Cardiac muscle cell (in vitro differentiated cells and primary cell): ENCODE measurements around the gene THADA. TPM values are rescaled to one million over a fixed set of nuclear protein-coding genes. Genes with fewer than 3 reads are reported as not detected.
"Not testable (repeated sequence)": the region's sequence is repeated elsewhere in the genome, so short reads cannot be mapped to it uniquely, and the experiment has no call there.

Experiments used
- DNase-seq, 2 donors: peaks; one replicate each; pipeline versions ENCODE4 v3.0.0 to v3.0.0-alpha.2; 2010 to 2017; ENCODE audit warnings: low read depth in 1 of 2, low spot score in 1 of 2
- H3K27ac ChIP-seq: fragments of 200-600 bp; sonication (generic); 2 replicates; pipeline ENCODE4 v1.5.1; 2016
- H3K27me3 ChIP-seq: fragments of 200-600 bp; sonication (generic); 2 replicates; pipeline ENCODE4 v1.6.0; 2016; ENCODE audit warnings: control low read depth
- H3K36me3 ChIP-seq: fragments of 200-600 bp; sonication (generic); 2 replicates; pipeline ENCODE4 v1.5.1; 2016; ENCODE audit warnings: control low read depth
- H3K4me1 ChIP-seq: fragments of 200-600 bp; sonication (generic); 2 replicates; pipeline ENCODE4 v1.8.1; 2017; ENCODE audit warnings: low read depth, mild to moderate bottlenecking, mixed run types
- H3K4me3 ChIP-seq: fragments of 200-600 bp; sonication (generic); 2 replicates; pipeline ENCODE4 v1.5.1; 2016; ENCODE audit warnings: mild to moderate bottlenecking
- H3K9me3 ChIP-seq: fragments of 200-600 bp; sonication (generic); 2 replicates; pipeline ENCODE4 v1.5.1; 2017; ENCODE audit warnings: low read depth, mild to moderate bottlenecking, control low read depth
- CTCF ChIP-seq: IDR thresholded peaks from 2 replicates; pipeline ENCODE4 v1.5.1; 2012; ENCODE audit warnings: low read depth, mild to moderate bottlenecking, low read length
- polyA plus RNA-seq: library from polyadenylated mRNA; unstranded; fragments of >200 nt; fragmentation: Nextera tagmentation; extraction: Ambion mirVana; gene quantifications from 2 replicates; pipeline ENCODE4 v1.2.1, GENCODE V29; 2016
- total RNA-seq: library from RNA; depleted of rRNA; stranded (reverse); fragments of >200 nt; gene quantifications from 2 replicates; pipeline ENCODE4 v1.2.3, GENCODE V29; 2016

THADA gene
- total RNA-seq = 9.3 and 11.9 TPM in 2 replicates
- 15.9 and 17.3 TPM in 2 replicates for polyA plus RNA-seq

DNA sequence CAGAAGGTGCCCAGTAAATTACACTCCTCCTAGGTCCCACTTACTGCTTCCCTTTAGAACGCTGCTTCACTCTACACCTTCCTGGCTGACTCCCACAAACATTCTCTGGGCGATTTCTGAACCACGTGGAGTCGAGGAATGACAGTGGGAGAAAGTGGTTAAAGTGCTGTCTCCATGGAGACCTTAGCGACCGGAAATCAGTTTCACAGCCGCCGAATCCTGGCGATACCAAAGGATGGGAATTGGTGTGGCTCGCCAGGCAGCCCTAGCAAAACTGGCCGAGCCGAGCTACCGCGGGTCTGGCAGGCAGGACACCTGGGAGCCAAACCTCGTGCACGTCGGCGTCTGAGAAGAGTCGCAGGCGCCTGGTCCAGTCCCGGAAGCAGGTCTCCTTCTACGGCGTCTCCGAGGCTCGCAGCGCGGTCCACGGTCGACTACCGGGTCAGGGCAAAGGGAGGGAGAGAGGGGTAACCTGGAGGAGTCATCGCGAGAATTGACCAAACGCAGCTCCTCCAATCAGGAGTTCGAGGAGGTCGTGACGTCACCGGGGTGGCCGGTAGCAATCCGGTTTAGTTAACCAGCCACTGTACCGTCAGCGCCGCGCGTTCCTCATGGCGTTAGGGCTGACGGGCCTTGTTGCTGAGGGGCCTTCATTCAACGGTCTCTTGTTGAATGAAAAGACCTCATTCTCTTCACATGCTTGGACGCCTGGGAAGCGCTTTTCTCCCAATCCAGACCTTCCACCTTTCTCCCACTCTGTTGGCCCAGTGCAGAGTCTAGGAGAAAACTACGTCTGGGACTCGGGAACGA is at the start of gene THADA:
Gene THADA (minus strand): TSS at position 436 of the 810 bp plus-strand sequence. CDS start 3,646 bp downstream, outside the sequence.
- no peaks in the 10 kb centered on the region for H3K9me3 ChIP-seq
- no peak for TF ChIP-seq CTCF
- peak; percentile 100 for DNase-seq
- peak within 1 kb of the TSS; percentile 94 for H3K27ac ChIP-seq
- H3K4me3 ChIP-seq = peak within 1 kb of the TSS; percentile 69
- H3K36me3 ChIP-seq = peaks cover 5% of the 10 kb centered on the region
- H3K4me1 ChIP-seq = peaks cover 3% of the 10 kb centered on the region
- no peaks in the 10 kb centered on the region for H3K27me3 ChIP-seq

DNA sequence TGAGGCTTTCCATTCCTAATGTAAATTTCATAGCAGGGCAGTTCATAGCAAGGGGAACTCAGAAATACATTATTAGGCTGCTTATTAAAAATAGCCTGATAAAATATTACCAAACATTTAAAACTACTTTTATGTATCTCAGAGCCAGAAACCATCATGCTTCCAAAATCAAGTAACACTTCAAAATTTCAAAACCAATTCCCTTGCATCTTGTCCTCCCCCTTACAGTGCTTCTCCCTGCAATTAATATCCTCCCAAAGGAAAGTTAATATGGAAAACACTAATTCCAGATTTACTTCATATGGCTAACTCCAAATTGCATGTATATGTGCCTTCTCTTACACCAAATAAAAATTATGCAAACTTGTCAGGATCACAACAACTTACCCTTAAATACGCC is 47.8 kb upstream of the THADA start:
- H3K27me3 ChIP-seq = no peaks in the 10 kb centered on the region
- no peaks in the 10 kb centered on the region for H3K9me3 ChIP-seq
- no peak overlapping the region for H3K4me3 ChIP-seq
- DNase-seq = no peak
- TF ChIP-seq CTCF = no peak
- no peak overlapping the region for H3K27ac ChIP-seq
- no peaks in the 10 kb centered on the region for H3K36me3 ChIP-seq
- no peaks in the 10 kb centered on the region for H3K4me1 ChIP-seq

DNA sequence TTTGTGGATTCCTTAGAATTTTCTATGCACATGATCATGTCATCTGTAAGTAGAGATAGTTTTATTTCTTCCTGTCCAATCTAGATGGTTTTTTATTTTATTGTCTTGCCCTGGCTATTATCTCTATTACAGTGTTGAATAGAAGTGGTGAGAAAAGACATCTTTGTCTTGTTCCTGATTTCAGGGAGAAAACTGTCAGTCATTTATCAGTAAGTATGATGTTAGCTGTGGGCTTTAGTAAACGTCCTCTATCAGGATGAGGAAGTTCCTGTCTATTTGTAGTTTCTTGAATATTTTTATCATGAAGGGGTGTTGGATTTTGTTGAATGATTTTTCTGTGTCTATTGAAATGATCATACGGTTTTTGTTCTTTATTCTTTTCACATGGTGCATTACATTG is 46.5 kb upstream of the THADA start:
- Histone ChIP-seq H3K27me3 (peaks cover 10% of the 10 kb centered on the region), H3K36me3 (no peaks in the 10 kb centered on the region), H3K4me3 (no peak overlapping the region), H3K9me3 (no peaks in the 10 kb centered on the region), H3K4me1 (no peaks in the 10 kb centered on the region), H3K27ac (no peak overlapping the region)
- no peak for TF ChIP-seq CTCF
- no peak for DNase-seq

GRCh38 chr2:43637030-43637803 is 41.4 kb upstream of the THADA start, which contains the start of gene PLEKHH2:
Gene PLEKHH2 (plus strand): TSS chr2:43637260. CDS start chr2:43644674, 7,414 bp downstream.
- peak; percentile 91 to 94 for DNase-seq
- Histone ChIP-seq H3K27ac (no peak within 1 kb of the TSS), H3K4me1 (no peaks in the 10 kb centered on the region), H3K9me3 (no peaks in the 10 kb centered on the region), H3K36me3 (no peaks in the 10 kb centered on the region), H3K27me3 (peaks cover 11% of the 10 kb centered on the region), H3K4me3 (peak within 1 kb of the TSS; percentile 77)
- no peak for TF ChIP-seq CTCF

GRCh38 chr2:43636621-43637020 is 40.8 kb upstream of the THADA start:
- DNase-seq = no peak
- Histone ChIP-seq H3K27me3 (peaks cover 11% of the 10 kb centered on the region), H3K4me1 (no peaks in the 10 kb centered on the region), H3K9me3 (no peaks in the 10 kb centered on the region), H3K27ac (no peak overlapping the region), H3K4me3 (peak overlapping the region; percentile 77), H3K36me3 (no peaks in the 10 kb centered on the region)
- TF ChIP-seq CTCF = no peak

GRCh38 chr2:43636153-43636552 is 40.3 kb upstream of the THADA start:
- not testable (repeated sequence) for H3K27ac ChIP-seq, H3K36me3 ChIP-seq, H3K4me3 ChIP-seq, H3K9me3 ChIP-seq, DNase-seq, H3K4me1 ChIP-seq
- H3K27me3 ChIP-seq = peaks cover 11% of the 10 kb centered on the region
